CD8-positive, alpha-beta memory T cell (primary cell): ENCODE data around the gene HEPACAM. TPM values are rescaled to one million over a fixed set of nuclear protein-coding genes. Genes with fewer than 3 reads are reported as not detected.

Experiments
- CTCF ChIA-PET: fragments of 350-600 bp; sonication (Branson Sonifier 250); formaldehyde crosslinking; loops from one replicate; lab custom pipeline; 2021; ENCODE audit warnings: antibody characterized with exemption; lab: Charles Lee
- POLR2A ChIA-PET: fragments of 350-600 bp; sonication (Branson Sonifier 250); formaldehyde crosslinking; loops from one replicate; lab custom pipeline; 2021; ENCODE audit warnings: antibody characterized with exemption; lab: Charles Lee
- DNase-seq, 5 donors: peaks; one replicate each; pipeline versions ENCODE4 v3.0.0 to v3.0.0-alpha.2; 2020 to 2022; ENCODE audit warnings: mixed read lengths in 1 of 5
- H3K27ac ChIP-seq: one replicate; pipeline ENCODE4 v1.7.0; 2013; ENCODE audit warnings: low read depth, mild to moderate bottlenecking, low read length, moderate library complexity
- H3K27me3 ChIP-seq: 2 replicates; pipeline ENCODE4 v1.7.0; 2013; ENCODE audit warnings: low read length, mild to moderate bottlenecking; ENCODE audit not compliant: insufficient read depth, poor library complexity, severe bottlenecking
- H3K36me3 ChIP-seq: 2 replicates; pipeline ENCODE4 v1.7.0; 2013; ENCODE audit warnings: mild to moderate bottlenecking, low read length, moderate library complexity; ENCODE audit not compliant: insufficient read depth
- H3K4me1 ChIP-seq: 2 replicates; pipeline ENCODE4 v1.7.0; 2013; ENCODE audit warnings: mild to moderate bottlenecking, low read length, moderate library complexity; ENCODE audit not compliant: insufficient read depth
- H3K4me3 ChIP-seq: 2 replicates; pipeline ENCODE4 v1.7.0; 2013; ENCODE audit warnings: mild to moderate bottlenecking, low read length
- H3K9me3 ChIP-seq: 2 replicates; pipeline ENCODE4 v1.7.0; 2013; ENCODE audit warnings: mild to moderate bottlenecking, low read length
- H3K27ac Mint-ChIP-seq, 8 donors: one replicate each; pipeline ENCODE4 v1.8.0; 2020 to 2021; ENCODE audit warnings: mixed read lengths in 8 of 8, mild to moderate bottlenecking in 6 of 8, inconsistent platforms in 3 of 8, moderate library complexity in 3 of 8
- H3K27me3 Mint-ChIP-seq, 2 donors: one replicate each; pipeline ENCODE4 v1.8.0; 2020 to 2021; ENCODE audit warnings: mixed read lengths in 2 of 2, mild to moderate bottlenecking in 1 of 2, moderate library complexity in 1 of 2
- H3K36me3 Mint-ChIP-seq, 3 donors: one replicate each; pipeline ENCODE4 v1.8.0; 2020 to 2021; ENCODE audit warnings: mixed read lengths in 3 of 3, inconsistent platforms in 1 of 3, mild to moderate bottlenecking in 1 of 3
- H3K4me1 Mint-ChIP-seq, 3 donors: one replicate each; pipeline ENCODE4 v1.8.0; 2020 to 2021; ENCODE audit warnings: mixed read lengths in 3 of 3, inconsistent platforms in 1 of 3, mild to moderate bottlenecking in 1 of 3
- H3K4me3 Mint-ChIP-seq, 7 donors: one replicate each; pipeline ENCODE4 v1.8.0; 2020 to 2021; ENCODE audit warnings: mixed read lengths in 7 of 7, mild to moderate bottlenecking in 6 of 7, moderate library complexity in 4 of 7, inconsistent platforms in 2 of 7
- H3K9me3 Mint-ChIP-seq, 5 donors: one replicate each; pipeline ENCODE4 v1.8.0; 2020 to 2022; ENCODE audit warnings: mixed read lengths in 5 of 5, mild to moderate bottlenecking in 3 of 5, moderate library complexity in 2 of 5, inconsistent platforms in 1 of 5
- polyA plus RNA-seq: library from polyadenylated mRNA; unstranded; fragments of 300-500 nt; fragmentation: Illumina TruSeq; gene quantifications from one replicate; pipeline ENCODE4 v1.2.3, GENCODE V29; 2021
- total RNA-seq, 2 experiments: library from RNA; stranded (reverse); gene quantifications; one replicate each; pipeline ENCODE4 v1.2.3, GENCODE V29; 2021

Gene HEPACAM
- total and polyA plus RNA-seq, 3 experiments from 2014 or later, result not detected

DNA sequence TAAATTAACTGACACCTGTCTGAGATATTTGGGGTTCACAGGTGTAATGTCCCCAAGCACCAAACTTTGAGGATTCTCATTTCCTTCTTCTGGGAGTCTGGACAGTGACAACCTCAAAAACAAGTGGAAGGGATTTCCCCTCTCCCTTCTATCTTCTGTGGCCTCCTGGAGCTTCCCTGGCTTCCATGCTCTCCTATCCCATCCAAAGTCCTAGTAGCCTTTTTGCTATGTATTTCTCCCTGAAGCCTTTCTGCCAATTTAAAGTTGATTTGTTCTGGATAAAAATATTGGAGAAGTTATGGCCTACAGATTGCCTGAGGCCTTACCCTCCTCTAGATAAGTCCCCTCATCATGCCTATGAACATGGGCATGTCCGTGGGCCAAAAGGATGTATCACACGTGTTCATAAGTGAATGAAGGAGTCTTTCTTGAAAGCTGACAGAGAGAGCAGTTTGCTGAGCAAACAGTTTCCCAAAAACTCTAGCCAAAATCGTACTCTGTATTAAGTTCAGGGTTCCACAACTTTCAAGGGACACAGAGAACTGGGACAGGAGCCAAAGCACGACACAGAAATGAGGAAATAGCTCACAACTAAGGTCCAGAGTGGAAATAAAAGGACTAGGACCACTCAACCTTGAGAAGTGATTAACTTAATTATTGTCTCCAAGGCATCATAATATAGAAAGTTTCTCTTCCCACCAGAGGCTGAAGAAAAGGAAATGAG, 6.7 kb downstream of the HEPACAM start:
- Histone ChIP-seq H3K9me3 (no peaks in the 10 kb centered on the region), H3K27me3 (no peaks in the 10 kb centered on the region), H3K36me3 (no peaks in the 10 kb centered on the region), H3K27ac (no peak overlapping the region), H3K4me1 (no peaks in the 10 kb centered on the region), H3K4me3 (no peak overlapping the region)
- Mint-ChIP-seq H3K27me3 (peaks cover 0 to 3% of the 10 kb centered on the region in 2 donors), H3K9me3 (no peaks in the 10 kb centered on the region), H3K4me3 (no peak overlapping the region), H3K4me1 (peaks cover 0 to 12% (median 4%) of the 10 kb centered on the region in 3 donors), H3K27ac (no peak overlapping the region), H3K36me3 (no peaks in the 10 kb centered on the region)
- POLR2A ChIA-PET, result no interaction called here
- no peak for DNase-seq
- CTCF ChIA-PET, result no interaction called here

DNA sequence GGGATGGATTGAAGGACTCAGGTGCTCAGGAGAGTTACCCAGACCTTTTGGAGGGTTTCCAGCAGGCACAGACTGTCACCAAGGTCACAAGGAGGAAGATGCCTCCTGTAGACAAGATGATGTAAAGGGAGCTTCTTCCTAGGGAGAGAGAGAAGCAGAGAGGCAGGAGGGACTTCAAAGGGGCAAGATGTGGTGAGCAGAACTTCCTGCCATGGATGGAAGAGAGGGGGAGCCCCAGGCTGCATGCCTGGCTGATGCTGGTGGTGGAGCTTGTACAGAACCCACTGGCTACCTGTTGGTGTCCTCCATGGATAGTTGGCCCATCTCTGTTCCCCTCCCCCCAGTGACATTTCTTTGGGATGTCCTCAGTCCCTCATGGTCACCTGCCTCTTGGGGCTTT, 12.6 kb downstream of the HEPACAM start:
- Mint-ChIP-seq H3K27me3 (peaks cover 3 to 5% of the 10 kb centered on the region in 2 donors), H3K36me3 (no peaks in the 10 kb centered on the region), H3K9me3 (peaks cover 0 to 1% (median 0%) of the 10 kb centered on the region in 5 donors), H3K4me3 (peak overlapping the region in 3 of 7 donors; percentile 10 to 78 (median 44)), H3K4me1 (peaks cover 17 to 22% (median 21%) of the 10 kb centered on the region in 3 donors), H3K27ac (peak overlapping the region in 3 of 8 donors; percentile 7 to 75 (median 57))
- H3K9me3 ChIP-seq, result no peaks in the 10 kb centered on the region
- H3K27ac ChIP-seq, result no peak overlapping the region
- ChIA-PET CTCF (no interaction called here), POLR2A (no interaction called here)
- no peaks in the 10 kb centered on the region for H3K36me3 ChIP-seq
- peaks cover 29% of the 10 kb centered on the region for H3K4me1 ChIP-seq
- no peak overlapping the region for H3K4me3 ChIP-seq
- no peaks in the 10 kb centered on the region for H3K27me3 ChIP-seq
- peak in 1 of 5 donors; percentile 38 for DNase-seq

DNA sequence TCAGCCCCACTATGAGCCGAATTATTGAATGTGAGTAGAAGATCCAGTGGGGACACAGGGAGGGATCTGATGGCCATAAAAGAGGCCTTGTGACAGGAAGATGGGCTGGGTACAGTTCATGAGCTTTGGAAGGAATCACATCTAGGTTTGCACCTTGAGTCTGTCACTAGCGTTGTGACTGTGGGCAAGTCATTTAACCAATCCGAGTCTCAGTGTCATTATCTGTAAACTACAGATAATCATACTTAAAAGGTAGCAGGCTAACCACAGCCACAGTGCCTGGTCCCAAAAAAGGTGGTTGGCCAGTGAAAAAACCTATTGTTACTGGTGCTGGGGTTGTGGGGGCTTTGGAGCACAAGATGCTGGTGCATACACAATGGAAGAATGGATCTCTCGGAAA, 13.0 kb downstream of the HEPACAM start:
- Histone ChIP-seq H3K4me1 (peaks cover 29% of the 10 kb centered on the region), H3K9me3 (no peaks in the 10 kb centered on the region), H3K4me3 (no peak overlapping the region), H3K36me3 (no peaks in the 10 kb centered on the region), H3K27ac (no peak overlapping the region), H3K27me3 (no peaks in the 10 kb centered on the region)
- peak overlapping the region in 2 of 8 donors; percentile 7 to 57 for H3K27ac Mint-ChIP-seq
- ChIA-PET POLR2A (no interaction called here), CTCF (no interaction called here)
- H3K9me3 Mint-ChIP-seq, result peaks cover 0 to 1% (median 0%) of the 10 kb centered on the region in 5 donors
- peaks cover 0 to 5% of the 10 kb centered on the region in 2 donors for H3K27me3 Mint-ChIP-seq
- peaks cover 17 to 22% (median 21%) of the 10 kb centered on the region in 3 donors for H3K4me1 Mint-ChIP-seq
- no peaks in the 10 kb centered on the region for H3K36me3 Mint-ChIP-seq
- peak overlapping the region in 4 of 7 donors; percentile 10 to 78 (median 32) for H3K4me3 Mint-ChIP-seq
- no peak for DNase-seq

DNA sequence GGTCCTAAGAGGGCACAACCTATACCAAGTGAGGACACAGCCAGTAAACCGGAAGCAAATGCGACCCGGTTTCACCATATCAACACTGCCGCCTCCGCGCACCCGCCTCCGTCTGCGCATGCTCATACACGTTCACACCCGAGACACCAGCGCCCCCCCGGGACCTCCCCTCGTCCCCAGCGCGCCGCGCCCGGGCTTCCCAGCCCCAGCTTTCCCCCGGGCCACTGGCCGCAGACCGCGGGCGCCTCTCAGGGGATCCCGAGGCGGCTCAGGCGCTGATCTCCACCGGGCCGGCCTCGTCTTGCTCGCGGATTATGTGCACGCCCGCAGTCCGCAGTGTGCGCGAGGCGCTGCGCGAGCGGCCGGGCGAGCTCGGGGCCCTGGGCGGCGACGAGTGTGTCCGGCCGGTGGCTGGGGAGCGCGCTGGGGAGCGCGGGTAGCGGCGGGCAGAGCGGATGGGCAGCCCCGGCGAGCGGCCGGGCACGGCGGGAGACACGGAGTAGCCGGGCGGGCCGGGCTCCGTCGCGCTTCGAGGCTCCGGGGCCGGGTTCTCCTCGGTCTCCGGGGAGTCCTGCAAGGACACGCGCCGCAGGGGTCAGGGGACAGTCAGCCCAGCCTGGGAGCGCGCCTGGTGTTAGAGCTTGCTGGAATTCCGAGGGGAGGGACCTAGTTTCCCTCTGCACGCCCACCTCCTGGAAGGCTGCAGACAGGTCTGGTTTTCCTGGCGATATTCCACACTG, 14.8 kb downstream of the HEPACAM start:
- peaks cover 29% of the 10 kb centered on the region for H3K4me1 ChIP-seq
- Mint-ChIP-seq H3K4me3 (peak overlapping the region; percentile 77 to 89 (median 82)), H3K9me3 (peaks cover 0 to 1% (median 0%) of the 10 kb centered on the region in 5 donors), H3K27me3 (peaks cover 0 to 9% of the 10 kb centered on the region in 2 donors), H3K27ac (peak overlapping the region in 7 of 8 donors; percentile 28 to 77 (median 58)), H3K36me3 (no peaks in the 10 kb centered on the region), H3K4me1 (peaks cover 17 to 22% (median 21%) of the 10 kb centered on the region in 3 donors)
- peak overlapping the region; percentile 33 for H3K4me3 ChIP-seq
- CTCF ChIA-PET, result interaction anchor here (1.1 to 2.9 kb wide), 2 partner anchors 10 to 44 kb away, joined by 4 to 21 read pairs; no protein-coding TSS in a partner anchor
- no peaks in the 10 kb centered on the region for H3K36me3 ChIP-seq
- POLR2A ChIA-PET, result interaction anchor here (0.6 to 1.6 kb wide), 2 partner anchors 33 to 299 kb away, joined by 3 to 7 read pairs; partner anchors contain the start of gene CCDC15
- H3K27me3 ChIP-seq, result no peaks in the 10 kb centered on the region
- no peaks in the 10 kb centered on the region for H3K9me3 ChIP-seq
- peak; percentile 57 to 89 (median 77) for DNase-seq
- no peak overlapping the region for H3K27ac ChIP-seq

DNA sequence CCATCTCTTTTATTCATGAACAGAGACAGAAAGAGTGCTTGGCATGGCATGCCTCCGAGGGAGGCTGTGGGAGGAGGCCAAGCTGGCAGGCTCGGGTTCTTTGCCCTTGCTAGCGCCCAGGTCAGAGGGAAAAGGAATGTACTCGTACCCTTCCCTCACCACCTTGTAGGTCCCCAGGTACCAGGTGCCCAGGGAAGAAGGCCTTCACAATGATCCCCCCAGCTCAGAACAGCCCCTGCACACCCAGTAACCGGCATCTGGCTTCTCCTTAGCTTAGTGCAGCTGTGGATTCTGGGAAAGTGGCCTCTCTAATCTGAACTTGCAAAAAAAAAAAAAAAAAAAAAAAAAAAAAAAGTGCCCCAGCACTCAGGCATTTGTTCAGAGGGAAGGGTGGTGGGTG, 15.5 kb downstream of the HEPACAM start:
- H3K36me3 Mint-ChIP-seq, result no peaks in the 10 kb centered on the region
- ChIA-PET CTCF (interaction anchor here (0.8 to 2.9 kb wide), 4 partner anchors 9 to 193 kb away, joined by 3 to 21 read pairs (median 4); no protein-coding TSS in a partner anchor), POLR2A (interaction anchor here (0.6 to 1.6 kb wide), 3 partner anchors 33 to 298 kb away, joined by 3 to 7 read pairs (median 3); partner anchors contain the start of gene CCDC15)
- peak overlapping the region; percentile 77 to 89 (median 82) for H3K4me3 Mint-ChIP-seq
- peak overlapping the region in 2 of 8 donors; percentile 67 to 77 for H3K27ac Mint-ChIP-seq
- H3K4me3 ChIP-seq, result peak overlapping the region; percentile 33
- H3K4me1 ChIP-seq, result peaks cover 29% of the 10 kb centered on the region
- H3K27me3 Mint-ChIP-seq, result peaks cover 0 to 9% of the 10 kb centered on the region in 2 donors
- no peak overlapping the region for H3K27ac ChIP-seq
- H3K9me3 ChIP-seq, result no peaks in the 10 kb centered on the region
- no peaks in the 10 kb centered on the region for H3K36me3 ChIP-seq
- H3K4me1 Mint-ChIP-seq, result peaks cover 17 to 22% (median 21%) of the 10 kb centered on the region in 3 donors
- H3K9me3 Mint-ChIP-seq, result peaks cover 0 to 1% (median 0%) of the 10 kb centered on the region in 5 donors
- no peaks in the 10 kb centered on the region for H3K27me3 ChIP-seq
- no peak for DNase-seq

DNA sequence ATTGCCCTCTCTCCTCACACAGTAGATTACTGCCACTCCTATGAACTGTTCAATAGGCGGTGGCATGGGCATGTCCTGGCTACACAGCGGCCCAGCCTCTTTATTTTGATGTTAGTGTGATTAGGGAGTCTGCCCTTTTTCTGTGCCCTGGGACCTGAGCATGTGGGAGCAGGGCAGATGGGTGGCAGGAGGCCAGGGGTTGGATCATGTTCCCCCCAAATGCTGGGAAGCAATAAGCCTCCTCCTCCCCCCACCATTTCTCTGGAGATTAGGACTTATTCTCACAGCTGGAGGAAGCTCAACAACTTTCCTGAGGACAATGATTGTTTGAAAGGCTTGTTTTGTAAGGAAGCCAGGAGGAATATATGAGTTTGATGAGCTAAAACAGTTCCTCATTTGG, 15.9 kb downstream of the HEPACAM start:
- H3K27me3 Mint-ChIP-seq, result peaks cover 0 to 9% of the 10 kb centered on the region in 2 donors
- DNase-seq, result no peak
- H3K36me3 Mint-ChIP-seq, result no peaks in the 10 kb centered on the region
- Histone ChIP-seq H3K27ac (no peak overlapping the region), H3K27me3 (no peaks in the 10 kb centered on the region), H3K4me3 (no peak overlapping the region), H3K36me3 (no peaks in the 10 kb centered on the region), H3K9me3 (no peaks in the 10 kb centered on the region), H3K4me1 (peaks cover 29% of the 10 kb centered on the region)
- H3K9me3 Mint-ChIP-seq, result peaks cover 0 to 1% (median 0%) of the 10 kb centered on the region in 5 donors
- peaks cover 17 to 22% (median 21%) of the 10 kb centered on the region in 3 donors for H3K4me1 Mint-ChIP-seq
- POLR2A ChIA-PET, result interaction anchor here (0.5 to 1.6 kb wide), 3 partner anchors 34 to 251 kb away, joined by 3 to 7 read pairs (median 3); partner anchors contain the start of gene CCDC15
- H3K4me3 Mint-ChIP-seq, result peak overlapping the region in 3 of 7 donors; percentile 7 to 45 (median 33)
- CTCF ChIA-PET, result interaction anchor here (0.8 to 2.9 kb wide), 5 partner anchors 9 to 194 kb away, joined by 3 to 21 read pairs (median 3); no protein-coding TSS in a partner anchor
- H3K27ac Mint-ChIP-seq, result no peak overlapping the region

DNA sequence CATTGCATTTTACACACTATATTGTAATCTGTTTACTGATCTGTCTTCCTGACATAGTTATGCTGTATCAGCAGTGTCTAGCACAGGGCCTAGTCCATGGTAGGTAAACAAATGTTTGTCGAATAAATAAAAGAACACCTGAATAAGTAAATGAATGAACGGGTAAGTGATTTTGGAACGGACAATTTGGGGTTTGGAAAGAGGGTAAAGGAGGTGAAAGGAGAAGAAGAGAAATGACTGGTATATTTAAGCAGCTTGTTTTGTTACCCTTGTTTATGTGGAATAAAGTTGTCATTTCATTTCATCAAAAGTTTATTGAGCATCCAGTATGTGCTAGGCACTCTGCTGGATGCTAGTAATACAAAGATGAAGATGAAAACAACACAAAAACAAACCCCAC, 16.9 kb downstream of the HEPACAM start, which contains the start of gene HEPN1:
Gene HEPN1 (plus strand): TSS at position 301 of the 400 bp plus-strand sequence.
- H3K9me3 Mint-ChIP-seq, result peaks cover 0 to under 1% (median 0%) of the 10 kb centered on the region in 5 donors
- Histone ChIP-seq H3K36me3 (no peaks in the 10 kb centered on the region), H3K27me3 (no peaks in the 10 kb centered on the region), H3K27ac (no peak within 1 kb of the TSS), H3K4me3 (no peak within 1 kb of the TSS), H3K9me3 (no peaks in the 10 kb centered on the region), H3K4me1 (peaks cover 28% of the 10 kb centered on the region)
- no peak for DNase-seq
- ChIA-PET POLR2A (no interaction called here), CTCF (interaction anchor here (1.0 to 2.9 kb wide), 2 partner anchors 13 to 42 kb away, joined by 3 to 21 read pairs; no protein-coding TSS in a partner anchor)
- H3K4me1 Mint-ChIP-seq, result peaks cover 16 to 21% (median 17%) of the 10 kb centered on the region in 3 donors
- peak within 1 kb of the TSS in 3 of 7 donors; percentile 12 to 35 (median 33) for H3K4me3 Mint-ChIP-seq
- peak within 1 kb of the TSS in 4 of 8 donors; percentile 9 to 77 (median 21) for H3K27ac Mint-ChIP-seq
- H3K27me3 Mint-ChIP-seq, result peaks cover 0 to 12% of the 10 kb centered on the region in 2 donors
- no peaks in the 10 kb centered on the region for H3K36me3 Mint-ChIP-seq
